HepG2 (cell line): Measurements from ENCODE around the gene PODXL2. TPM values are rescaled to one million over a fixed set of nuclear protein-coding genes. Genes with fewer than 3 reads are reported as not detected.

Experiments
- CEBPB ChIP-seq: IDR thresholded peaks from 2 replicates; pipeline ENCODE4 v1.6.1; 2011; ENCODE audit warnings: low read depth, low read length, improper control_type of control experiment, borderline replicate concordance
- CHCHD3 ChIP-seq: sonication (generic); formaldehyde crosslinking; IDR thresholded peaks from 2 replicates; pipeline ENCODE4 v1.8.0; 2022; ENCODE audit warnings: mild to moderate bottlenecking, missing genetic modification reagents, moderate library complexity
- ETV6 ChIP-seq: sonication (generic); formaldehyde crosslinking; conservative IDR thresholded peaks from 2 replicates; pipeline ENCODE4 v1.4.0; 2020; ENCODE audit warnings: missing genetic modification reagents
- FOXA1 ChIP-seq, 2 experiments: fragments of 450-650 bp in 1 of 2; sonication (generic) in 1 of 2; formaldehyde crosslinking in 1 of 2; IDR thresholded peaks; 2 replicates each; pipeline versions ENCODE4 v1.4.0 to v1.6.1; 2016 to 2020; ENCODE audit warnings: missing genetic modification reagents in 1 of 2
- GTF3A ChIP-seq: sonication (generic); formaldehyde crosslinking; conservative IDR thresholded peaks from 2 replicates; pipeline ENCODE4 v1.4.0; 2020; ENCODE audit warnings: mild to moderate bottlenecking, missing genetic modification reagents
- HNF1B ChIP-seq: sonication (generic); formaldehyde crosslinking; IDR thresholded peaks from 2 replicates; pipeline ENCODE4 v1.5.1; 2020; ENCODE audit warnings: mild to moderate bottlenecking, moderate library complexity, missing genetic modification reagents
- MNT ChIP-seq: fragments of 450-650 bp; IDR thresholded peaks from 2 replicates; pipeline ENCODE4 v1.6.1; 2016
- NFIC ChIP-seq: IDR thresholded peaks from 2 replicates; pipeline ENCODE4 v1.6.1; 2012; ENCODE audit warnings: mild to moderate bottlenecking, low read length, inconsistent platforms
- PITX1 ChIP-seq: sonication (generic); formaldehyde crosslinking; IDR thresholded peaks from 2 replicates; pipeline ENCODE4 v1.5.1; 2020; ENCODE audit warnings: mild to moderate bottlenecking, missing genetic modification reagents
- RXRA ChIP-seq: sonication (generic); formaldehyde crosslinking; IDR thresholded peaks from 2 replicates; pipeline ENCODE4 v1.5.1; 2020; ENCODE audit warnings: missing genetic modification reagents
- SKIL ChIP-seq: sonication (generic); formaldehyde crosslinking; IDR thresholded peaks from 2 replicates; pipeline ENCODE4 v1.8.0; 2022; ENCODE audit warnings: missing genetic modification reagents, mild to moderate bottlenecking, moderate library complexity, borderline replicate concordance
- SOX6 ChIP-seq, 2 experiments: fragments of 450-650 bp in 1 of 2; sonication (generic) in 1 of 2; formaldehyde crosslinking in 1 of 2; IDR thresholded peaks; 2 replicates each; pipeline versions ENCODE4 v1.4.0 to v1.6.1; 2017 to 2020; ENCODE audit warnings: antibody characterized with exemption in 1 of 2, mild to moderate bottlenecking in 1 of 2, missing genetic modification reagents in 1 of 2
- SUZ12 ChIP-seq: fragments of 150-350 bp; IDR thresholded peaks from 2 replicates; pipeline ENCODE4 v1.6.1; 2014; ENCODE audit warnings: low read depth, low read length
- TP53 ChIP-seq: sonication (generic); formaldehyde crosslinking; conservative IDR thresholded peaks from 2 replicates; pipeline ENCODE4 v1.4.0; 2020; ENCODE audit warnings: missing genetic modification reagents
- ZNF256 ChIP-seq: sonication (generic); formaldehyde crosslinking; conservative IDR thresholded peaks from 2 replicates; pipeline ENCODE4 v1.4.0; 2020; ENCODE audit warnings: missing genetic modification reagents
- ZNF773 ChIP-seq: sonication (generic); formaldehyde crosslinking; IDR thresholded peaks from 2 replicates; pipeline ENCODE4 v1.4.0; 2020; ENCODE audit warnings: missing genetic modification reagents, borderline replicate concordance
- polyA plus RNA-seq, 8 experiments: library from polyadenylated mRNA; depleted of rRNA in 3 of 8; stranded (reverse) in 7 of 8; unstranded in 1 of 8; fragments of >200 nt; fragmentation: Illumina TruSeq in 4 of 8; extraction: Trizol in 4 of 8; gene quantifications; 2 replicates each; pipeline versions ENCODE4 v1.2.1 to v1.2.3, GENCODE V29; 2011 to 2016; ENCODE audit warnings: low read depth in 4 of 8, missing spikeins in 1 of 8, mixed read lengths in 1 of 8; ENCODE audit not compliant: insufficient read depth in 1 of 8
- total RNA-seq, 5 experiments: library from RNA; depleted of rRNA; stranded (reverse); fragments of >200 nt; fragmentation: Illumina TruSeq; extraction: Trizol; gene quantifications; 2 replicates each; pipeline ENCODE4 v1.2.3, GENCODE V29; 2016; ENCODE audit warnings: low read depth in 1 of 5
- TF ChIP-seq, protein P1 (sequence below): sonication (generic); formaldehyde crosslinking; IDR thresholded peaks from 2 replicates; pipeline ENCODE4 v1.4.0; 2020; ENCODE audit warnings: missing genetic modification reagents
- TF ChIP-seq, protein P2 (sequence below): sonication (generic); formaldehyde crosslinking; IDR thresholded peaks from 2 replicates; pipeline ENCODE4 v1.5.0; 2020; ENCODE audit warnings: missing genetic modification reagents
- TF ChIP-seq, protein P3 (sequence below): sonication (generic); formaldehyde crosslinking; IDR thresholded peaks from 2 replicates; pipeline ENCODE4 v1.4.0; 2020; ENCODE audit warnings: missing genetic modification reagents, borderline replicate concordance

The PODXL2 gene
- total and polyA plus RNA-seq, 2 of the 13 experiments (the other 11 are each of a cell fraction or from before 2014, with no cell fraction given), result 20.4 to 25.1 TPM

GRCh38 chr3:127697551-127698240 is 68.7 kb downstream of the PODXL2 start (continued):
- TF ChIP-seq MNT (no peak), ZNF256 (no peak), TP53 (CRISPR knock-in tag) (no peak), ZNF773 (no peak), SUZ12 (peak; percentile 52; the same call in 1 of the 2 replicates), NFIC (no peak), CHCHD3 (CRISPR knock-in tag) (no peak), CEBPB (no peak), HNF1B (CRISPR knock-in tag) (no peak), SOX6 (IDR thresholded peaks at IDR 0.05) (no peak), SOX6 (CRISPR knock-in tag; IDR thresholded peaks at IDR 0.05) (peak; percentile 27; the same call in 1 of the 2 replicates), SKIL (no peak), GTF3A (CRISPR knock-in tag) (no peak), RXRA (no peak), ETV6 (no peak), FOXA1 (IDR thresholded peaks at IDR 0.05) (no peak), FOXA1 (CRISPR knock-in tag; IDR thresholded peaks at IDR 0.05) (peak; percentile 56), PITX1 (CRISPR knock-in tag) (no peak)
- TF ChIP-seq, protein P1, sequence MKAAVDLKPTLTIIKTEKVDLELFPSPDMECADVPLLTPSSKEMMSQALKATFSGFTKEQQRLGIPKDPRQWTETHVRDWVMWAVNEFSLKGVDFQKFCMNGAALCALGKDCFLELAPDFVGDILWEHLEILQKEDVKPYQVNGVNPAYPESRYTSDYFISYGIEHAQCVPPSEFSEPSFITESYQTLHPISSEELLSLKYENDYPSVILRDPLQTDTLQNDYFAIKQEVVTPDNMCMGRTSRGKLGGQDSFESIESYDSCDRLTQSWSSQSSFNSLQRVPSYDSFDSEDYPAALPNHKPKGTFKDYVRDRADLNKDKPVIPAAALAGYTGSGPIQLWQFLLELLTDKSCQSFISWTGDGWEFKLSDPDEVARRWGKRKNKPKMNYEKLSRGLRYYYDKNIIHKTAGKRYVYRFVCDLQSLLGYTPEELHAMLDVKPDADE (CRISPR knock-in tag), result no peak
- TF ChIP-seq, protein P2, sequence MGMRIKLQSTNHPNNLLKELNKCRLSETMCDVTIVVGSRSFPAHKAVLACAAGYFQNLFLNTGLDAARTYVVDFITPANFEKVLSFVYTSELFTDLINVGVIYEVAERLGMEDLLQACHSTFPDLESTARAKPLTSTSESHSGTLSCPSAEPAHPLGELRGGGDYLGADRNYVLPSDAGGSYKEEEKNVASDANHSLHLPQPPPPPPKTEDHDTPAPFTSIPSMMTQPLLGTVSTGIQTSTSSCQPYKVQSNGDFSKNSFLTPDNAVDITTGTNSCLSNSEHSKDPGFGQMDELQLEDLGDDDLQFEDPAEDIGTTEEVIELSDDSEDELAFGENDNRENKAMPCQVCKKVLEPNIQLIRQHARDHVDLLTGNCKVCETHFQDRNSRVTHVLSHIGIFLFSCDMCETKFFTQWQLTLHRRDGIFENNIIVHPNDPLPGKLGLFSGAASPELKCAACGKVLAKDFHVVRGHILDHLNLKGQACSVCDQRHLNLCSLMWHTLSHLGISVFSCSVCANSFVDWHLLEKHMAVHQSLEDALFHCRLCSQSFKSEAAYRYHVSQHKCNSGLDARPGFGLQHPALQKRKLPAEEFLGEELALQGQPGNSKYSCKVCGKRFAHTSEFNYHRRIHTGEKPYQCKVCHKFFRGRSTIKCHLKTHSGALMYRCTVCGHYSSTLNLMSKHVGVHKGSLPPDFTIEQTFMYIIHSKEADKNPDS (CRISPR knock-in tag), result 0 out of 2 replicates have a peak, but pooled peaks have one; percentile 28
- TF ChIP-seq, protein P3, sequence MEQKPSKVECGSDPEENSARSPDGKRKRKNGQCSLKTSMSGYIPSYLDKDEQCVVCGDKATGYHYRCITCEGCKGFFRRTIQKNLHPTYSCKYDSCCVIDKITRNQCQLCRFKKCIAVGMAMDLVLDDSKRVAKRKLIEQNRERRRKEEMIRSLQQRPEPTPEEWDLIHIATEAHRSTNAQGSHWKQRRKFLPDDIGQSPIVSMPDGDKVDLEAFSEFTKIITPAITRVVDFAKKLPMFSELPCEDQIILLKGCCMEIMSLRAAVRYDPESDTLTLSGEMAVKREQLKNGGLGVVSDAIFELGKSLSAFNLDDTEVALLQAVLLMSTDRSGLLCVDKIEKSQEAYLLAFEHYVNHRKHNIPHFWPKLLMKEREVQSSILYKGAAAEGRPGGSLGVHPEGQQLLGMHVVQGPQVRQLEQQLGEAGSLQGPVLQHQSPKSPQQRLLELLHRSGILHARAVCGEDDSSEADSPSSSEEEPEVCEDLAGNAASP, result no peak
